Stimulated activated naive CD8-positive, alpha-beta T cell treated with anti-CD3 and anti-CD28 coated beads, Interleukin-15, Interleukin-2, amounts not matched to agents 100 ng/mL and 50 ng/mL, for 24 hours (primary cell): ENCODE measurements around the gene MOB1A.
"Not testable (repeated sequence)": the region's sequence is repeated elsewhere in the genome, so short reads cannot be mapped to it uniquely, and the experiment has no call there.

Source experiments
- H3K27ac Mint-ChIP-seq: one replicate; pipeline ENCODE4 v1.8.0; 2021; ENCODE audit warnings: mild to moderate bottlenecking, mixed read lengths
- H3K27me3 Mint-ChIP-seq: one replicate; pipeline ENCODE4 v1.8.0; 2021; ENCODE audit warnings: mixed read lengths
- H3K36me3 Mint-ChIP-seq: one replicate; pipeline ENCODE4 v1.8.0; 2021; ENCODE audit warnings: low read depth, mixed read lengths
- H3K4me1 Mint-ChIP-seq: one replicate; pipeline ENCODE4 v1.8.0; 2021; ENCODE audit warnings: low read depth, mixed read lengths
- H3K4me3 Mint-ChIP-seq: one replicate; pipeline ENCODE4 v1.8.0; 2021; ENCODE audit warnings: mild to moderate bottlenecking, mixed read lengths
- H3K9me3 Mint-ChIP-seq: one replicate; pipeline ENCODE4 v1.8.0; 2021; ENCODE audit warnings: mixed read lengths

Gene MOB1A

DNA sequence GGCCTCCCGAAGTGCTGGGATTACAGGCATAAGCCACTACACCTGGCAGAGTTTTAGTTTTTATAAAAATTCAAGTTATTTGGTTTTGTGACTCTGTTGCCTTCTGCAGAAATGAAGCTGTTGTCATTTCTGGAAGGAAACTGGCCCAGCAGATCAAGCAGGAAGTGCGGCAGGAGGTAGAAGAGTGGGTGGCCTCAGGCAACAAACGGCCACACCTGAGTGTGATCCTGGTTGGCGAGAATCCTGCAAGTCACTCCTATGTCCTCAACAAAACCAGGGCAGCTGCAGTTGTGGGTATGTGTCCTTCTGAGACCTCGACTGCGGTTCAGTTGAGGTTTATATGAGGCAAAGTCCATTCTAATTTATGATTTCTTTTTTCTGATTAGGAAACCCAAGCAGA, 26.9 kb upstream of the MOB1A start:
- H3K27ac Mint-ChIP-seq: peak overlapping the region; percentile 94

DNA sequence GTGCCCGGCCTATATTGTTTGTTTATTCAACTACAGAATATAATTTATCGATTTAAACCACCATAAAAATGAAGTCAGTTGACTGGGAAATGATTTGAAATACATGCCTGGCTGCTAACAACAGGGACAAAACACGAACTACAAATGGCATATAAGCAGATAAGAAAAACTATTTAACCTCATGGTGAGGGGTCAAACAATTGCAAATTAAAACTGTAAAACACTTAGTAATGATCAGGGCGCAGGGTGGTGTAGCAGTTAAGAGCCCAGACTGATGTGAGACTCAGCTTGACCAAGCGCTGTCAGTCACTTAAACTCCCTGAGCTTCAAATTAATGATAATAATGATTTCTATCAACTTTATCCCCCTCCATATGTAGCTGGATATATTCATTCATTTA, 26.4 kb upstream of the MOB1A start:
- Mint-ChIP-seq H3K27ac (peak overlapping the region; percentile 94), H3K4me1 (peaks cover 68% of the 10 kb centered on the region), H3K4me3 (peak overlapping the region; percentile 63), H3K9me3 (no peaks in the 10 kb centered on the region), H3K27me3 (no peaks in the 10 kb centered on the region), H3K36me3 (peaks cover 90% of the 10 kb centered on the region)

More for the DNA sequence above, 26.9 kb upstream of the MOB1A start:
- Mint-ChIP-seq H3K9me3 (no peaks in the 10 kb centered on the region), H3K4me1 (peaks cover 63% of the 10 kb centered on the region), H3K4me3 (peak overlapping the region; percentile 63), H3K27me3 (no peaks in the 10 kb centered on the region), H3K36me3 (peaks cover 89% of the 10 kb centered on the region)

DNA sequence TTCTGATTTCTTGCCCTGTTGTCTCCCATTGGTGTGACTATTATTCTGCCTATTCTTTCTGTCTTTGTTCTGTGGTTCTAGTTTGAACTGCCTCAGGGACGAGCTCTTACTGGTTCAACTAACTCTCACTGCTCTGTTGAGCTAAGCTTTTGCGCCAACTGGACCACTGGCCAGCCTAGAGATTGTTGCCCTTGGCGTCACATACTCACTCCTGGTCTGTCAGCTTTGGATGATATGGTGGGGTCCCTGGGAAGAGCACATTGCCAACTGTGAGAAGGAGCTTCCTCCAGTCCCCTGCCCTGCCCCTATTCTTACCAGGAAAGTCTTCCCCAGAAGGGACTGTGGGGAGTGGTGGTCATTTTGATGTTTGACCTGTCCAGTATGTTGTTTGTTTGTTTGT, 25.8 kb upstream of the MOB1A start:
- Mint-ChIP-seq H3K27me3 (no peaks in the 10 kb centered on the region), H3K9me3 (no peaks in the 10 kb centered on the region), H3K36me3 (peaks cover 90% of the 10 kb centered on the region), H3K4me3 (peak overlapping the region; percentile 63), H3K27ac (peak overlapping the region; percentile 94), H3K4me1 (peaks cover 73% of the 10 kb centered on the region)

DNA sequence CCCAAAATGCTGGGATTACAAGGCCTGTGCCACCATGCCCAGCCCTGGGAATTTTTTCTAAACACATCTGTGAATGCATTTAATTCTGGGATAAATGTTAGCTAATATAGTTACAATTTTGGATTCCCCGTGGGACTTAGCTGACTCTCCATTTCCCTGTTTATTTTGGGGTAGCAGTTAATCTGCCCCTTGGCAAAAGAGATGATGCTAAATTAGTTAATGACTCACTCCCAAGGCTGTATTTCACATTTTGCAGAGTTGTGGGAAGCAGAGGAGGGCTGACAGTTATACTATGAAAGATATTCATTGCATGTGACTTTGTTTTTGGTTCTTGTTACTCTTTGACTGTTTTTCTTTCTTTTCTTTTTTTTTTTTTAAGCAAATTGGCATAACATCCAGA, 22.9 kb upstream of the MOB1A start:
- no peaks in the 10 kb centered on the region for H3K27me3 Mint-ChIP-seq
- H3K9me3 Mint-ChIP-seq: no peaks in the 10 kb centered on the region
- peaks cover 80% of the 10 kb centered on the region for H3K4me1 Mint-ChIP-seq
- peaks cover 75% of the 10 kb centered on the region for H3K36me3 Mint-ChIP-seq
- peak overlapping the region; percentile 97 for H3K4me3 Mint-ChIP-seq
- no peak overlapping the region for H3K27ac Mint-ChIP-seq

DNA sequence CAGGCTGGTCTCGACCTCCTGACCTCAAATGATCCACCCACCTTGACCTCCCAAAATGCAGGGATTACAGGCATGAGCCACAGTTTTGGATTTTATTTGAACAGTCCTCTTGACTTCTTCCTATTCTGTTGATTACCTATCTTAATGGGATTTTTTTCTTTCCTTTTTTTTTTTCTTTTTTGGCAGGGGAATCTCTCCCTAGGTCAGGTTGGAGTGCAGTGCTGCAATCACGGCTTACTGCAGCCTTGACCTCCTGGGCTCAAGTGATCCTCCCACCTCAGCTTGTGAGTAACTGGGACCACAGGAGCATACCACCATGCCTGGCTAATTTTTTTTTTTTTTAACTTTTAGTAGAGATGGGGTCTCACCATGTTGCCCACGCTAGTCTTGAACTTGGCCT, 22.5 kb upstream of the MOB1A start:
- Mint-ChIP-seq H3K27me3 (no peaks in the 10 kb centered on the region), H3K4me1 (peaks cover 76% of the 10 kb centered on the region), H3K9me3 (no peaks in the 10 kb centered on the region), H3K36me3 (peaks cover 71% of the 10 kb centered on the region), H3K27ac (peak overlapping the region; percentile 45), H3K4me3 (peak overlapping the region; percentile 97)

DNA sequence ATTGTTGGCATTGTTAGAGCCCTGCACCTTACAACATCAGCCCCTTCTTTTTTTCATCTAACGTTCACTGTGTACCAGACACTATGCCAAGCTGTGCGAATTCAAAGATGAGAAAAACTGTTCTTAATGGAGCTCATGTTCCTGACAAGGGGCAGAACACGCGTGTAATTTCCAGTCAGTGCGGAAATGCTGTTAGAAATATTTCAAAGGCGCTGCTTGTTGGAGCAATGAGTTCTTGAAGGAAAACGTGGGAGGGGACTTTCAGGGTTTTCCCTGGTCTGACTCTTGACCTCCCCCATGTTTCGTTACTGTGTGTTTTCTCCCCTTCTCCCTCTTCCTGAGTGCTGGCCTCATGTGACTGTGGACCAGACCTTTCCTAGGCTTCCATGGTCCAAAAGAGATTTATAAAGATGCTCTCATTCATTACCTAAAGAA, 21.2 kb upstream of the MOB1A start:
- peaks cover 57% of the 10 kb centered on the region for H3K36me3 Mint-ChIP-seq
- H3K4me1 Mint-ChIP-seq: peaks cover 63% of the 10 kb centered on the region
- peak overlapping the region; percentile 97 for H3K4me3 Mint-ChIP-seq
- H3K9me3 Mint-ChIP-seq: no peaks in the 10 kb centered on the region
- peak overlapping the region; percentile 97 for H3K27ac Mint-ChIP-seq
- H3K27me3 Mint-ChIP-seq: no peaks in the 10 kb centered on the region

DNA sequence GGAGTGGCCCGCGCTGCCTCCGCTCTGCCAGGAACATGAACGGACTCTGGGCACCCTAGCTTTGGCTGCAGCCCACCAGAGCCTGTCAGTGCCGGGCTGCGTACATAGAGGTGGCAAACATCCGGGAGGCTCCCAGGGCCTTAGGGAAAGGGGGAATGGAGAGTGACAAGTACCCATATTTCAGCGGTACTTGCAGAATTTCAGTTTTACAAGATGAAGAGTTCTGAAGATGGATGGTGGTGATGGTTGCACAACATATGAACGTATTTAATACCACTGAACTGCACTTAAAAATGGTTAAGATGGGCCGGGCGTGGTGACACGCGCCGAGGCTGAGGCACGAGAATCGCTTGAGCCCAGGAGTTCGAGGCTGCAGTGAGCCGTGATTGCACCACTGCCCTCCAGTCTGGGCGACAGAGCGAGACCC, 20.6 kb upstream of the MOB1A start:
- Mint-ChIP-seq H3K36me3 (peaks cover 52% of the 10 kb centered on the region), H3K9me3 (no peaks in the 10 kb centered on the region), H3K4me1 (peaks cover 57% of the 10 kb centered on the region), H3K27me3 (no peaks in the 10 kb centered on the region), H3K27ac (peak overlapping the region; percentile 97), H3K4me3 (peak overlapping the region; percentile 97)

DNA sequence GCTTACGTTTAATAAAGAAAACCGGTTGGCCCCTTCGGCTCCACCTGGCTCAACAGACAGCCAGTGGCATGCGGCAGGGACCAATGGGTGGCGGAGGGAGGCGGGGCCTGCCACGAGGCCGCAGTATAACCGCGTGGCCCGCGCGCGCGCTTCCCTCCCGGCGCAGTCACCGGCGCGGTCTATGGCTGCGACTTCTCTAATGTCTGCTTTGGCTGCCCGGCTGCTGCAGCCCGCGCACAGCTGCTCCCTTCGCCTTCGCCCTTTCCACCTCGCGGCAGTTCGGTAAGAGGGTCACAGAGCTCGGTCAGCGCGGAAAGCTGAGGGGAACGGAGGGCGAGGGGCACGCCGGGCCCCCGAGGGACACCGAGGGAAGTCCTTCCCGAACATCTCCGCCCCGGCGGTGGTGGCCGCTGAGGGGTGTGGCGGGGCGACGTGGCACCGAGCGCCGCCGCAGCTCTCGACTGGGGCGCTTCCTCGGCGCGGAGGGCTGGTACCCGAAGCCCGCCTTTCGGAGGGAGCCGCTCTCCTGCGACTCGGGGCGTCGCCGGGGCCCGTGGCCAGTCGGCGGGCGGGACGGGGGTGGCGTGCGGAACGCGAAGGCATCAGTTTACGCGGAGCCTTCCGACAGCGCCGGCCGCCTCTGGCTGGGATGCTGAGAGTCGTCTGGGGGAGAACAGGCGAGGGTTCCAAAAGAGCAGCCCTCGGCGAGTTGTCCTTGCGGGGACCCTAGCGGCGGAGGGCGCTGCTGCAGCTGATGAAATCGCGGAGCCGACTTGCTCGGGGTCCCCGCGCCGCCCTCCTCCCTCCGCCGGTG, 20.0 kb upstream of the MOB1A start, which contains the start of gene MTHFD2:
Gene MTHFD2, plus strand, starts transcription at position 155 of the 814 bp plus-strand sequence. Its CDS starts 27 bp downstream, at position 182.
- H3K9me3 Mint-ChIP-seq: no peaks in the 10 kb centered on the region
- H3K36me3 Mint-ChIP-seq: peaks cover 45% of the 10 kb centered on the region
- H3K27me3 Mint-ChIP-seq: no peaks in the 10 kb centered on the region
- H3K4me1 Mint-ChIP-seq: peaks cover 51% of the 10 kb centered on the region
- H3K4me3 Mint-ChIP-seq: peak within 1 kb of the TSS; percentile 97
- H3K27ac Mint-ChIP-seq: peak within 1 kb of the TSS; percentile 98

DNA sequence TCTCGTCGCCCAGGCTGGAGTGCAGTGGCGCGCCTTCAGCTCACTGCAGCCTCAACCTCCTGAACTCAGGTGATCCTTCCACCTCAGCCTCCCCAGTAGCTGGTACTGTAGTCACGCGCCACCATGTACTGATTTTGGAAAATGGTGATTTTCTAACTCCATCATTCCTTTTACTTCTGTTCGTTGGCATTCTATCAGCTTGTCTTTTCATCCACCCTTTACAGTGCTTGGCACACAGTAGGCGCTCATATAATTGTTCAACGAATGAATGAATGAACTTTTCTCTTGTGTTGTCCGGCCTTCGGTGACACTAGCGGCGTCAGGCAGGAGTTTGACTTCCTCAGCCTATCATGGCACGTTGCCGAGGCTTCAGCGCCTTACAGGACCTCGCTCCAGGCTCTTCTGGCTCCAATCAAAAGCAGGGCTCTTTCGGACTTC, 19.4 kb upstream of the MOB1A start:
- Mint-ChIP-seq H3K27me3 (no peaks in the 10 kb centered on the region), H3K9me3 (no peaks in the 10 kb centered on the region), H3K4me3 (peak overlapping the region; percentile 97), H3K27ac (peak overlapping the region; percentile 98), H3K4me1 (peaks cover 45% of the 10 kb centered on the region), H3K36me3 (peaks cover 39% of the 10 kb centered on the region)

DNA sequence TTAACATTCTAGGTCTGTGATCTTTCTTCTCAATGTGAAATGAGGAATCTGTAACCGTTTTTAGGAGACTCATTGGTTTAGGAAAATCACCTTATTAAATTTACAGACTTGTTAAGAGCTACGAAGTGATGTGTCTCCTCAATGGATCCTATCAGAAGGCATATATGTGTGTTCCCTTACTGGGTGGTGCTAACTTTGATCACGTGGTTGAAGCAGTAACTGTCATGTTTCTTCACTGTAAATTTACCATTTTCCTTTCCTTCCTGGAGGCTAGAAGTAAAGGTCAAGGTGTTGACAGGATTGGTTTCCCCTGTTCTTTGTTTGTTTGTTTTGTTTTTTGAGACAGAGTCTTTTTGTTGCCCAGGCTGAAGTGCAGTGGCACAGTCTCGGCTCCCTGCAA, 18.4 kb upstream of the MOB1A start:
- Mint-ChIP-seq H3K9me3 (no peaks in the 10 kb centered on the region), H3K27ac (peak overlapping the region; percentile 6), H3K4me1 (peaks cover 39% of the 10 kb centered on the region), H3K36me3 (peaks cover 34% of the 10 kb centered on the region), H3K4me3 (no peak overlapping the region), H3K27me3 (no peaks in the 10 kb centered on the region)

DNA sequence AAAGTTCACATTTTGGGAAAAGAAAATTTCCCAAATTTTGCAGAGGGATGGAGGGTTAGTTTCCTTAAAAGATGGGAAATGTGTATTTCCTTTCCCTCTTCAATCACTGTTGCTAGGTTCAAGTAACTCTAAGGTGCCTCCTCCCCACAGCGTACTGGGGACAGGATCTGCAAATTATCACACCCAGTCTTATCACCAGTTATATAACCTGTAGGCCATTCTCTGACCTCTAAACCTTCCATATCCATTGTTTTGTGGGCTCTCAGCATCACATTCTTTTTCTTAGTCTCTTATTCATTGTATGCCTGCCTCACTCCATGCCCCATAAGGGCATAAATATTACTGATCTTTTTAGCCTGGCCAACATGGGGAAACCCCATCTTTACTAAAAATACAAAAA, 16.1 kb upstream of the MOB1A start:
- no peaks in the 10 kb centered on the region for H3K9me3 Mint-ChIP-seq
- no peak overlapping the region for H3K4me3 Mint-ChIP-seq
- H3K27ac Mint-ChIP-seq: no peak overlapping the region
- H3K36me3 Mint-ChIP-seq: peaks cover 12% of the 10 kb centered on the region
- peaks cover 4% of the 10 kb centered on the region for H3K27me3 Mint-ChIP-seq
- peaks cover 17% of the 10 kb centered on the region for H3K4me1 Mint-ChIP-seq

DNA sequence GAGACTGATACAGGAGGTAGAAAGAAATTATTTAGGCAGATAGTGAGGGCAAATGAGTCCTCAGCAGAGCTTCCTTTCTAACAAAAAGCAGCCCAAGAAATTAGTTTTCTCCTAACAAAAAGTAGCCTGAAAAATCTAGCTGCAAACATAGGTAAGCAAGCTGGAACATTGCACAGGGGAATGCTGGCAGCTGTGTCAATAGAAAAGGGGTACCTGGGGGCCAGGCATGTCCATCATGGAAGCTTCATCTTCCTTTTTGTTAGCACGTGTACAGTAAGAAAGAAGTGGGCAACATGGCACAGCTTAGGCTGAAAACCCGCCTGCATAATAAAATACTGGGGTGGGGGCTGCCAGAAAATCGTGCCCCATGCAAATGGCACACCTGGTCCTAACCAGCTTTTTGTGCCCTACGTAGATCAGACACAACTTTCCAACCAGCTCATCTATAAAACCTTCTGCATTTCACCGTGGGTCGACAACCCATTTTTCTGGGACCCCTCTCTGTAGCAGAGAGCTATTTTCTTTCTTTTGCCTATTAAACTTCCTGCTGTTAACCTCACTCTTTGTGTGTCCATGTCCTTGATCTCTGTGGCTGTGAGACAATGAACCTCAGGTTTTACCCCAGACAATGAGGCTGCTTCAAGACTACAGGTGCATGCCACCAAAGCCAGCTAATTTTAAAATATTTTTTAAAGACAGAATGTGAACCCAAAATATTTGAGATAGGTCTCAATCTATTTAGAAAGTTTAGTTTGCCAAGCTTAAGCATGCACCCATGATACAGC, 13.1 kb upstream of the MOB1A start:
- Mint-ChIP-seq H3K4me3 (no peak overlapping the region), H3K9me3 (no peaks in the 10 kb centered on the region), H3K27me3 (peaks cover 4% of the 10 kb centered on the region), H3K36me3 (no peaks in the 10 kb centered on the region), H3K27ac (no peak overlapping the region), H3K4me1 (no peaks in the 10 kb centered on the region)

DNA sequence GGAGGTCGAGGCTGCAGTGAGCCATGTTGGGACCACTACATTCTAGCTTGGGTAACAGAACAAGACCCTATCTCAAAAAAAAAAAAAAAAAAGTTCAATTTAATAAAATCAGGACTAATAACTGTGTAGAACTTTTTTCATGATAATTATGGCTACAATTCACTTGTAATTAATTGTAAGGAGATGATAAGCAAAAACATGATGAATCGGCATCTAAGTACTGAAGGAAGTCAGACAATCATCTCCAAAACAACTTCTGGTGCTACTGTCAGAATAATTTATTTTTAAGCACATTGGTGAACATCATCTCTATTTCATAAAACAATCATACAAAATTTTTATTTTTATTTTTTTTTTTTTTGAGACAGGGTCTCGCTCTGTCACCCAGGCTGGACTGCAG, 10.0 kb upstream of the MOB1A start:
- Mint-ChIP-seq H3K27ac (no peak overlapping the region), H3K9me3 (no peaks in the 10 kb centered on the region), H3K4me3 (no peak overlapping the region), H3K36me3 (no peaks in the 10 kb centered on the region), H3K27me3 (peaks cover 4% of the 10 kb centered on the region), H3K4me1 (peaks cover 22% of the 10 kb centered on the region)

DNA sequence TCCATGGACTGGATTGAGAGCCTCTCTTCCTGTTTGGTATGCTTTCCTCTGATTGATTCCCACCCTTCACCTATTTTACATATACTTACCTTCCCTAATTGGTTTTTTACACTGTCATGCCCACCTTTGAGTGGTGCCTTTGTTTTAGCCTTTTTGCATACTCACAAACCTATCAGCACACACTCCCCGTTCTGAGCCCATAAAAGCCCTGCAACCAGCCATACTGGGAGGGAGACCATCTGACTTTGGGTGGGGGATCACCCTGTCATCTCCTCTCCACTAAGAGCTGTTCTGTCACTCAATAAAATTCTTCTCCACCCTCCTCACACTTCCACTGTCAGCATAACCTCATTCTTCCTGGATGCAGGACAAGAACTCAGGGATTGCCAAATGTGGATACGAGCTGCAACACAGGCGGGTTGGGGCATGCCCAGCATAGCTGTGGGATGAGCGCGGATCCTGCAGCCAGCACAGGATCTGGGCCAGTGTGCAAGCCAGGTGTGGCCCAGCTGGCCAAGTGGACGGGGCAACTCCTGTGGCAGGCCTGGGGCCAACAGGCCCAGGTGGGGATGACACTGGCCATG, 9.4 kb upstream of the MOB1A start:
- no peaks in the 10 kb centered on the region for H3K36me3 Mint-ChIP-seq
- no peak overlapping the region for H3K27ac Mint-ChIP-seq
- H3K27me3 Mint-ChIP-seq: peaks cover 4% of the 10 kb centered on the region
- H3K9me3 Mint-ChIP-seq: no peaks in the 10 kb centered on the region
- no peak overlapping the region for H3K4me3 Mint-ChIP-seq
- peaks cover 22% of the 10 kb centered on the region for H3K4me1 Mint-ChIP-seq

DNA sequence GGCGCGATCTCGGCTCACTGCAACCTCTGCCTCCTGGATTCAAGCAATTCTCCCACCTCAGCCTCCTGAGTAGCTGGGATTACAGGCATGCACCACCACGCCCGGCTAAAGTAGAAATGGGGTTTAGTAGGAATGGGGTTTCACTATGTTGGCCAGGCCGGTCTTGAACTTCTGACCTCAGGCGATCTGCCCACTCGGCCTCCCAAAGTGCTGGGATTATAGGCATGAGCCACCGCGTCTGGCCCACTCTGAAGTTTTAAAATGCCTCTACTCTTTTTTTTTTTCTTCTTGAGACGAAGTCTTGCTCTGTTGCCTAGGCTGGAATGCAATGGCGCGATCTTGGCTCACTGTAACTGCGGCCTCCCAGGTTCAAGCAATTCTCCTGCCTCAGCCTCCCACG, 8.0 kb upstream of the MOB1A start:
- not testable (repeated sequence) for H3K27me3 Mint-ChIP-seq, H3K27ac Mint-ChIP-seq

More for the DNA sequence above, 8.0 kb upstream of the MOB1A start:
- not testable (repeated sequence) for H3K4me3 Mint-ChIP-seq, H3K36me3 Mint-ChIP-seq, H3K9me3 Mint-ChIP-seq
- H3K4me1 Mint-ChIP-seq: peaks cover 24% of the 10 kb centered on the region
